Hepatocyte (in vitro differentiated cells): ENCODE results near the gene IL34.

Experiments
- EZH2 ChIP-seq: fragments of 200-600 bp; sonication (generic); IDR thresholded peaks from 2 replicates; pipeline ENCODE4 v1.6.1; 2016; ENCODE audit warnings: antibody characterized with exemption, mild to moderate bottlenecking, borderline replicate concordance
- TF ChIP-seq, protein P1 (sequence below): fragments of 200-600 bp; sonication (generic); IDR thresholded peaks from 2 replicates; pipeline ENCODE4 v1.5.1; 2016; ENCODE audit warnings: antibody characterized with exemption, mild to moderate bottlenecking; ENCODE audit not compliant: poor library complexity

DNA sequence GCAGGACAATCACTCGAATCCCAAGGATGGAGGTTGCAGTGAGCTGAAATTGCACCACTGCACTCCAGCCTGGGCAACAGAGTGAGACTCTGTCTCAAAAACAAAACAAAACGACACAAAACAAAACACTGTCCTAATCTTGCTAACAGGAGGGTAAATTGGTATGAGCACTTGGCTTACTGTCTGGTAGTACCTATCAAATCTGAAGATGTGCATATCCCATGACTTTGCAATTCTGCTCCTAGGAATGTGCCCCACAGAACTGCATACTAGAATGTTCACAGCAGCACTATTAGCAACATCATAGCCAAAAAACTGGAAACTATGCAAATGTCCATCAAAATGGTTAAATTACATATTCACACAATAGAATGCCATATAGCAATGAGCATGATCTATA is 23.8 kb downstream of the IL34 start:
- TF ChIP-seq, protein P1, sequence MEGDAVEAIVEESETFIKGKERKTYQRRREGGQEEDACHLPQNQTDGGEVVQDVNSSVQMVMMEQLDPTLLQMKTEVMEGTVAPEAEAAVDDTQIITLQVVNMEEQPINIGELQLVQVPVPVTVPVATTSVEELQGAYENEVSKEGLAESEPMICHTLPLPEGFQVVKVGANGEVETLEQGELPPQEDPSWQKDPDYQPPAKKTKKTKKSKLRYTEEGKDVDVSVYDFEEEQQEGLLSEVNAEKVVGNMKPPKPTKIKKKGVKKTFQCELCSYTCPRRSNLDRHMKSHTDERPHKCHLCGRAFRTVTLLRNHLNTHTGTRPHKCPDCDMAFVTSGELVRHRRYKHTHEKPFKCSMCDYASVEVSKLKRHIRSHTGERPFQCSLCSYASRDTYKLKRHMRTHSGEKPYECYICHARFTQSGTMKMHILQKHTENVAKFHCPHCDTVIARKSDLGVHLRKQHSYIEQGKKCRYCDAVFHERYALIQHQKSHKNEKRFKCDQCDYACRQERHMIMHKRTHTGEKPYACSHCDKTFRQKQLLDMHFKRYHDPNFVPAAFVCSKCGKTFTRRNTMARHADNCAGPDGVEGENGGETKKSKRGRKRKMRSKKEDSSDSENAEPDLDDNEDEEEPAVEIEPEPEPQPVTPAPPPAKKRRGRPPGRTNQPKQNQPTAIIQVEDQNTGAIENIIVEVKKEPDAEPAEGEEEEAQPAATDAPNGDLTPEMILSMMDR, result no peak
- no peak for TF ChIP-seq EZH2
